ENCODE results near the gene NMRK1. TPM values are rescaled to one million over a fixed set of nuclear protein-coding genes. Genes with fewer than 3 reads are reported as not detected.

Gene NMRK1
- total and polyA plus RNA-seq, 2 experiments from 2014 or later: 6.2 to 15.8 TPM

GRCh38 chr9:75036793-75037192 lies 51.2 kb downstream of the NMRK1 start:
- peaks cover 5% of the 10 kb centered on the region; the same call in 2 of the 3 replicates for H3K4me1 Mint-ChIP-seq
- no peaks in the 10 kb centered on the region; the same call in 2 of the 3 replicates for H3K36me3 Mint-ChIP-seq (ENCODE audit: low read depth)
- ATAC-seq (no peak), DNase-seq (ENCODE audit: low spot score) (no peak)
- H3K4me1 ChIP-seq (ENCODE audit: insufficient read depth): no peaks in the 10 kb centered on the region; the same call in 1 of the 2 replicates
- no peaks in the 10 kb centered on the region for H3K9me3 Mint-ChIP-seq
- H3K4me2 ChIP-seq: no peak overlapping the region
- no peak overlapping the region for H3K4me3 Mint-ChIP-seq
- H3F3A ChIP-seq (replicated peaks; ENCODE audit: low read depth): no peaks in the 10 kb centered on the region
- peaks cover 3% of the 10 kb centered on the region for H3K27me3 Mint-ChIP-seq (ENCODE audit: insufficient read depth, low read depth, poor library complexity)
- no peaks in the 10 kb centered on the region for H3K9me2 ChIP-seq (ENCODE audit: insufficient read depth)
- no peak overlapping the region for H3K27ac ChIP-seq (ENCODE audit: low read depth)
- H3K27me3 ChIP-seq (ENCODE audit: insufficient read depth): no peaks in the 10 kb centered on the region
- peak overlapping the region; percentile 87; the same call in 1 of the 2 replicates for H2AFZ ChIP-seq
- no peaks in the 10 kb centered on the region for H4K20me1 ChIP-seq (replicated peaks; ENCODE audit: insufficient read depth)
- no peaks in the 10 kb centered on the region for H3K79me2 ChIP-seq (replicated peaks; ENCODE audit: insufficient read depth)
- no peak overlapping the region for H3K4me3 ChIP-seq
- no peak overlapping the region for H3K27ac Mint-ChIP-seq
- H3K36me3 ChIP-seq (ENCODE audit: insufficient read depth): no peaks in the 10 kb centered on the region
- TF ChIP-seq EZH2phosphoT487 (IDR thresholded peaks at IDR 0.05; ENCODE audit: unreplicated experiment) (no peak), ZNF462 (CRISPR knock-in tag; IDR thresholded peaks at IDR 0.05) (no peak), NANOG (IDR thresholded peaks at IDR 0.05; ENCODE audit: borderline replicate concordance) (no peak), POLR2AphosphoS5 (IDR thresholded peaks at IDR 0.05; ENCODE audit: low read depth) (no peak), ETS1 (IDR thresholded peaks at IDR 0.05) (no peak), CTCF (conservative IDR thresholded peaks at IDR 0.05; ENCODE audit: low read depth in 2 of 2) (no peak), STAT1 (IDR thresholded peaks at IDR 0.05; ENCODE audit: unreplicated experiment) (no peak), ZNF114 (CRISPR knock-in tag; IDR thresholded peaks at IDR 0.05) (no peak), ZNF331 (CRISPR knock-in tag; IDR thresholded peaks at IDR 0.05; ENCODE audit: low read depth) (no peak), JUNB (IDR thresholded peaks at IDR 0.05; ENCODE audit: unreplicated experiment) (no peak), EZH2 (IDR thresholded peaks at IDR 0.05; ENCODE audit: low read depth, unreplicated experiment) (no peak), CREB1 (CRISPR knock-in tag; IDR thresholded peaks at IDR 0.05; ENCODE audit: low read depth) (no peak), REST (IDR thresholded peaks at IDR 0.05; ENCODE audit: unreplicated experiment) (no peak)
